Measurements from ENCODE around the gene ARL15.

Gene ARL15

GRCh38 chr5:53965459-53965858 lies 344.9 kb downstream of the ARL15 start:
- TF ChIP-seq CTCF (conservative IDR thresholded peaks at IDR 0.05; ENCODE audit: control insufficient read depth, insufficient read depth, low read depth, low read length), result no peak
- no peak overlapping the region for H3K4me3 ChIP-seq (ENCODE audit: control insufficient read depth, low read depth, low read length)
- peak; percentile 41 for DNase-seq (ENCODE audit: low read depth)

- TF ChIP-seq CTCF (conservative IDR thresholded peaks at IDR 0.05; ENCODE audit: control insufficient read depth, insufficient read depth, low read depth, low read length), result no peak
- H3K4me3 ChIP-seq (ENCODE audit: control insufficient read depth, low read depth, low read length), result no peak overlapping the region
- DNase-seq (ENCODE audit: low read depth), result no peak
Measured at GRCh38 chr5:53963958-53964357, 346.4 kb downstream of the ARL15 start.

- H3K4me3 ChIP-seq (ENCODE audit: control insufficient read depth, low read depth, low read length), result no peak overlapping the region
Measured at GRCh38 chr5:53962306-53962705, 348.1 kb downstream of the ARL15 start.

GRCh38 chr5:53956632-53957031 lies 353.7 kb downstream of the ARL15 start:
- DNase-seq (ENCODE audit: low read depth), result no peak
- no peak overlapping the region for H3K4me3 ChIP-seq (ENCODE audit: control insufficient read depth, low read depth, low read length)
- TF ChIP-seq CTCF (conservative IDR thresholded peaks at IDR 0.05; ENCODE audit: control insufficient read depth, insufficient read depth, low read depth, low read length), result no peak

More at GRCh38 chr5:53962306-53962705, 348.1 kb downstream of the ARL15 start:
- DNase-seq (ENCODE audit: low read depth), result peak; percentile 31
- no peak for TF ChIP-seq CTCF (conservative IDR thresholded peaks at IDR 0.05; ENCODE audit: control insufficient read depth, insufficient read depth, low read depth, low read length)

- no peak overlapping the region for H3K4me3 ChIP-seq (ENCODE audit: control insufficient read depth, low read depth, low read length)
- no peak for TF ChIP-seq CTCF (conservative IDR thresholded peaks at IDR 0.05; ENCODE audit: control insufficient read depth, insufficient read depth, low read depth, low read length)
- DNase-seq (ENCODE audit: low read depth), result no peak
Measured at GRCh38 chr5:53956196-53956595, 354.2 kb downstream of the ARL15 start.

- no peak for DNase-seq (ENCODE audit: low read depth)
- no peak overlapping the region for H3K4me3 ChIP-seq (ENCODE audit: control insufficient read depth, low read depth, low read length)
- TF ChIP-seq CTCF (conservative IDR thresholded peaks at IDR 0.05; ENCODE audit: control insufficient read depth, insufficient read depth, low read depth, low read length), result no peak
Measured at GRCh38 chr5:53950621-53951020, 359.8 kb downstream of the ARL15 start.

- TF ChIP-seq CTCF (conservative IDR thresholded peaks at IDR 0.05; ENCODE audit: control insufficient read depth, insufficient read depth, low read depth, low read length), result no peak
- no peak for DNase-seq (ENCODE audit: low read depth)
- H3K4me3 ChIP-seq (ENCODE audit: control insufficient read depth, low read depth, low read length), result no peak overlapping the region
Measured at GRCh38 chr5:53948598-53948997, 361.8 kb downstream of the ARL15 start.

All from fibroblast of mammary gland (primary cell).